ENCODE measurements around the gene SNX5.

The SNX5 gene

DNA sequence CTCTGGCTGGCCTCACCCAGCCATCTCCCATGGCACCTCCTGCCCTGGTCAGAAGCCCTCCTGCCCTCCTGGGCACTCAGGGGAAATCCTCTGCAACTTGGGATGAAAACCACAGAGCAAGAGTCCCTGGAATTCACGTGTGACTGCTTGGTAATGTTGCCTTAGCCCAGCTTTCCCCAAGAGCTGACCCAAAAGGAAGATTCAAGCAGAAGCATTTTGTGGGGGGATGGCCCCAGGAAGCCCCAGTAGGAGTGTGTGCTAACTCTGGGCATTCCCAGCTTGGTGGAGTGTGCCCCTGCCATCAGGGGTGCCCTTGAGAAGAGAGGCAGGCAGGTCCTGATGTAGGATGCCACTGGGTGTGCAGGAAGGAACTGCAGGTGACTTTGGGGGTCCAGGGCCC, 35.5 kb downstream of the SNX5 start:
- in situ Hi-C loops (cut with MboI; ENCODE audit: low sequenced_read_pairs, unreplicated experiment): no loop called here
- TF ChIP-seq, protein P1, sequence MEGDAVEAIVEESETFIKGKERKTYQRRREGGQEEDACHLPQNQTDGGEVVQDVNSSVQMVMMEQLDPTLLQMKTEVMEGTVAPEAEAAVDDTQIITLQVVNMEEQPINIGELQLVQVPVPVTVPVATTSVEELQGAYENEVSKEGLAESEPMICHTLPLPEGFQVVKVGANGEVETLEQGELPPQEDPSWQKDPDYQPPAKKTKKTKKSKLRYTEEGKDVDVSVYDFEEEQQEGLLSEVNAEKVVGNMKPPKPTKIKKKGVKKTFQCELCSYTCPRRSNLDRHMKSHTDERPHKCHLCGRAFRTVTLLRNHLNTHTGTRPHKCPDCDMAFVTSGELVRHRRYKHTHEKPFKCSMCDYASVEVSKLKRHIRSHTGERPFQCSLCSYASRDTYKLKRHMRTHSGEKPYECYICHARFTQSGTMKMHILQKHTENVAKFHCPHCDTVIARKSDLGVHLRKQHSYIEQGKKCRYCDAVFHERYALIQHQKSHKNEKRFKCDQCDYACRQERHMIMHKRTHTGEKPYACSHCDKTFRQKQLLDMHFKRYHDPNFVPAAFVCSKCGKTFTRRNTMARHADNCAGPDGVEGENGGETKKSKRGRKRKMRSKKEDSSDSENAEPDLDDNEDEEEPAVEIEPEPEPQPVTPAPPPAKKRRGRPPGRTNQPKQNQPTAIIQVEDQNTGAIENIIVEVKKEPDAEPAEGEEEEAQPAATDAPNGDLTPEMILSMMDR (IDR thresholded peaks at IDR 0.05; ENCODE audit: borderline replicate concordance, control extremely low read depth, extremely low read depth, insufficient read depth, missing control alignments): no peak
- DNase-seq (ENCODE audit: low spot score): no peak

GRCh38 chr20:17932396-17932795, 36.2 kb downstream of the SNX5 start:
- DNase-seq (ENCODE audit: low spot score): no peak
- in situ Hi-C loops (cut with MboI; ENCODE audit: low sequenced_read_pairs, unreplicated experiment): no loop called here
- TF ChIP-seq, protein P1 (IDR thresholded peaks at IDR 0.05; ENCODE audit: borderline replicate concordance, control extremely low read depth, extremely low read depth, insufficient read depth, missing control alignments): no peak

DNA sequence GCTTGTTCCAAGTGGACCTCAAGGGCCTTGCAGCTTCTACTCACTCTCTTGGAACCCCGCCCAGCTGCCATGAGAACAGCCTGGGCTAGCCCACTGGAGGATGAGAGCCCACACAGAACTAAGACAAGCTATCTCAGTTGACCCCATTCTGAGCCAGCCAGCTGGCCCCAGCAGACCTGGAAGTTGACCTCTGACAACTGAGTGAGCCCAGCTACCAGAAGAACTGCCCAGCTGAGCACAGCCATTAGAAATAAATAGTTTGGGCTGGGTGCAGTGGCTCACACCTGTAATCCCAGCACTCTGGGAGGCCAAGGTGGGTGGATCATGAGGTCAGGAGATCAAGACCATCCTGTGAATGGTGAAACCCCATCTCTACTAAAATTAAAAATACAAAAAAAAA, 37.1 kb downstream of the SNX5 start:
- in situ Hi-C loops (cut with MboI; ENCODE audit: low sequenced_read_pairs, unreplicated experiment): no loop called here
- no peak for DNase-seq (ENCODE audit: low spot score)
- TF ChIP-seq, protein P1 (IDR thresholded peaks at IDR 0.05; ENCODE audit: borderline replicate concordance, control extremely low read depth, extremely low read depth, insufficient read depth, missing control alignments): no peak

DNA sequence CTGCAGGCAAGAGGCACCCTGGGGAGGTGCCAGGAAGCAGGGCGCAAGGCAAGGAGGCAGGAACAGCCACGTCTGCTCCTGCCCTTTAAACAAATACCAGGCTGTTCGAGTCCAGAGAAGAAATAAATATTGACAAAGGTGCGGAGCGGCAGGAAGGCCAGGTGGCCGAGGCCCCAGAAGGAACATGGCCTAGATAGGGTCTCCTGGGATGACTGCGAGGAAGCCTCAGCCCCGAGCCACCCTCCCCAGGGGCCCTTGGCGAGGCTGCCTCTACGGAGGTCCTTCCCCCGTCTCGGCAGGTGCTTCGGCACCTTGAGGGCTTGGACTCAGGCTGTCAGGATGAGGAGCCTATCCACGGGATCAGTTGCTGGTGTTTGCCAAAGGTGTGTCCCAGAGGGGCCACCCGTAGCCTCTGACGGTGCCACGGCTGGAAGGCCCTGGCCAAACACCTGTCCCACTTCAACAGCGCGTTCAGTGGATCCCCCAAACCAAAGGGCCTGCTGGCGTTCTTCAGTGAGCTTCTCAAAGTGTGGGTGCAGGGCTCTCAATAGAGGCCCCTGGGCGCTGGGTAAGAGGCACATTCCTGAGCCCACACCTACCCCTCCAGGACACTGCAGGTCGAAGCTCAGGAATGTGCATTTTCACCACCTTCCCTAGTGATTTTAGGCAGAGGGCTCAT, 39.8 kb downstream of the SNX5 start:
- TF ChIP-seq, protein P1 (IDR thresholded peaks at IDR 0.05; ENCODE audit: borderline replicate concordance, control extremely low read depth, extremely low read depth, insufficient read depth, missing control alignments): no peak
- DNase-seq (ENCODE audit: low spot score): no peak
- in situ Hi-C loops (cut with MboI; ENCODE audit: low sequenced_read_pairs, unreplicated experiment): no loop called here

DNA sequence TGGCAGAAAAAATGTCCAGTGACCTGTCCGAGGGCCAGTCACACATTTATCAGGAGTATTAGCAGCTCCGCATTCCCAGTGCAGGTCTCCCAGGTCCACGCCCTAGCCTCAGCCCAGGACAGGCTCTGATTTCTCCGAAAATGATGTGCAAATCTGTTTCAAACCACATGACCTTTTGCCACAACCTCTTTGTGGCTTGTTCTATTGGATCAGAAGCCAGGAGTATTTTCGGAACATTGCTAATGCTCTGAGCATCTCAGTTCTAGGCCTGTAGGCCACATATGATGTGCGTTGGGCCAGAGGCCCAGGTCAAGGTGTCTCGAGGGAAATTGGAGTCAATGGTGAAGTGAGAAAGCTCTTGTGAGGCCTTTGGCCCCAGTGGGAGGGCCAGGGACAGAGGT, 40.4 kb downstream of the SNX5 start:
- in situ Hi-C loops (cut with MboI; ENCODE audit: low sequenced_read_pairs, unreplicated experiment): no loop called here
- TF ChIP-seq, protein P1 (IDR thresholded peaks at IDR 0.05; ENCODE audit: borderline replicate concordance, control extremely low read depth, extremely low read depth, insufficient read depth, missing control alignments): no peak
- DNase-seq (ENCODE audit: low spot score): no peak

DNA sequence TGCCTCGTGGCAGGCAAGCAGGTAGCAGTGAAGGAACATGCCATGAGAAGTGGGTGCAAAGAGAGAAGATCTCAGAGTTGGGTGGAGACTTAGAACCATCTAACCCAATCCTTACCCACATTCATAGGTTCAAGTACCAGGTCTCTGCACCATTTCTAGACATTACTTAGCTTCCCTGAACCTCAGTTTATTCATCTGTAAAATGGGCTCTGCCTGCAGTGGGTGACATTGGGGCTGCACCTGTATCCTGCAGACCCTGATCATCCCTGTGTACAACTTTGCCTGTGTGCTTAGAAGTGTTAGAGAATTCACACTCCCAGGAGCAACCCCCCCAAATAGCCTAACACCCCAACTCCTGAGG, 42.7 kb downstream of the SNX5 start:
- TF ChIP-seq, protein P1 (IDR thresholded peaks at IDR 0.05; ENCODE audit: borderline replicate concordance, control extremely low read depth, extremely low read depth, insufficient read depth, missing control alignments): no peak
- no peak for DNase-seq (ENCODE audit: low spot score)
- in situ Hi-C loops (cut with MboI; ENCODE audit: low sequenced_read_pairs, unreplicated experiment): no loop called here

Measured in GM13976 (cell line).